HepG2 (cell line): ENCODE results near the gene VWCE. TPM values are rescaled to one million over a fixed set of nuclear protein-coding genes. Genes with fewer than 3 reads are reported as not detected.

ENCODE experiments used
- ETV6 ChIP-seq: sonication (generic); formaldehyde crosslinking; conservative IDR thresholded peaks from 2 replicates; pipeline ENCODE4 v1.4.0; 2020; ENCODE audit warnings: missing genetic modification reagents
- JDP2 ChIP-seq: sonication (generic); formaldehyde crosslinking; IDR thresholded peaks from 2 replicates; pipeline ENCODE4 v1.8.1; 2022; ENCODE audit warnings: missing genetic modification reagents, borderline replicate concordance
- KAT2B ChIP-seq: fragments of 150-350 bp; IDR thresholded peaks from 2 replicates; pipeline ENCODE4 v1.6.1; 2014; ENCODE audit warnings: low read depth, low read length, borderline replicate concordance
- KDM4B ChIP-seq: sonication (generic); formaldehyde crosslinking; IDR thresholded peaks from 2 replicates; pipeline ENCODE4 v1.4.0; 2020; ENCODE audit warnings: missing genetic modification reagents
- SAFB2 ChIP-seq: sonication (generic); formaldehyde crosslinking; IDR thresholded peaks from 2 replicates; pipeline ENCODE4 v1.5.1; 2020; ENCODE audit warnings: missing genetic modification reagents, low read depth, mild to moderate bottlenecking, borderline replicate concordance
- THAP9 ChIP-seq: sonication (generic); formaldehyde crosslinking; IDR thresholded peaks from 2 replicates; pipeline ENCODE4; 2020; ENCODE audit warnings: missing genetic modification reagents, mild to moderate bottlenecking, borderline replicate concordance
- XRCC5 ChIP-seq: fragments of 200-400 bp; formaldehyde crosslinking; optimal IDR thresholded peaks from 2 replicates; pipeline ENCODE3; 2017; ENCODE audit warnings: mild to moderate bottlenecking, low read length
- ZBTB7A ChIP-seq: sonication (generic); formaldehyde crosslinking; IDR thresholded peaks from 2 replicates; pipeline ENCODE4 v1.8.0; 2022; ENCODE audit warnings: mild to moderate bottlenecking, missing genetic modification reagents
- ZFX ChIP-seq: sonication (generic); formaldehyde crosslinking; IDR thresholded peaks from 2 replicates; pipeline ENCODE4 v1.4.0; 2020; ENCODE audit warnings: mild to moderate bottlenecking, low read depth, missing genetic modification reagents, moderate library complexity
- ZNF552 ChIP-seq: sonication (generic); formaldehyde crosslinking; IDR thresholded peaks from 2 replicates; pipeline ENCODE4 v1.9.0; 2022; ENCODE audit warnings: missing genetic modification reagents, mild to moderate bottlenecking, borderline replicate concordance
- ZNF772 ChIP-seq: sonication (generic); formaldehyde crosslinking; IDR thresholded peaks from 2 replicates; pipeline ENCODE4 v1.5.0; 2020; ENCODE audit warnings: mild to moderate bottlenecking, missing genetic modification reagents
- ZNF839 ChIP-seq: sonication (generic); formaldehyde crosslinking; IDR thresholded peaks from 2 replicates; pipeline ENCODE4 v1.4.0; 2020; ENCODE audit warnings: missing genetic modification reagents, mild to moderate bottlenecking, borderline replicate concordance
- polyA plus RNA-seq, 8 experiments: library from polyadenylated mRNA; depleted of rRNA in 3 of 8; stranded (reverse) in 7 of 8; unstranded in 1 of 8; fragments of >200 nt; fragmentation: Illumina TruSeq in 4 of 8; extraction: Trizol in 4 of 8; gene quantifications; 2 replicates each; pipeline versions ENCODE4 v1.2.1 to v1.2.3, GENCODE V29; 2011 to 2016; ENCODE audit warnings: low read depth in 4 of 8, missing spikeins in 1 of 8, mixed read lengths in 1 of 8; ENCODE audit not compliant: insufficient read depth in 1 of 8
- total RNA-seq, 5 experiments: library from RNA; depleted of rRNA; stranded (reverse); fragments of >200 nt; fragmentation: Illumina TruSeq; extraction: Trizol; gene quantifications; 2 replicates each; pipeline ENCODE4 v1.2.3, GENCODE V29; 2016; ENCODE audit warnings: low read depth in 1 of 5
- TF ChIP-seq, protein P1 (sequence below): sonication (generic); formaldehyde crosslinking; IDR thresholded peaks from 2 replicates; pipeline ENCODE4 v1.4.0; 2020; ENCODE audit warnings: missing genetic modification reagents
- TF ChIP-seq, protein P2 (sequence below): sonication (generic); formaldehyde crosslinking; IDR thresholded peaks from 2 replicates; pipeline ENCODE4 v1.4.0; 2020; ENCODE audit warnings: missing genetic modification reagents

The VWCE gene
- total and polyA plus RNA-seq, 2 of the 13 experiments (the other 11 are each of a cell fraction or from before 2014, with no cell fraction given), result 27.6 to 58.3 TPM

DNA sequence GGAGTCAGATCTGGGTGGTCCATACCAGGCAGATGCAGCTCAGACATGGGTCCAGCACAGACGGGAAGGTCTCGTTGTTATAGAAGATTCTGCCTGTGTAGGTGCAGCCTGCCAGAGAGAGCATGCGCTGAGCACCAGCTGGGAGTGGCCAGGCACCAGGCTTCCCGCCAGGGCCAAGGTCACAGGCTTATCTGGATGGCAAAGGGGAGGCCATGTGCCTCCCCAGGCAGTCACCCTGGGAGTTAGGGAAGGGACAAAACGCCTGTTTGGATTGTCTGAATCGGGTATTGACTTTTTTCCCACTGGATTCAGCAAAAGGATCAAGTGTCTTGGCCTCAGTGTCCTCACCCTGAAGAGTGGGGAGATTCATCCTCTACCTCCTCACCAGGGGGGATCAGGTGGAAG lies 27.7 kb downstream of the VWCE start (continued):
- peak; percentile 38; the same call in 1 of the 2 replicates for TF ChIP-seq THAP9
- no peak for TF ChIP-seq ZNF839 (CRISPR knock-in tag)
- no peak for TF ChIP-seq KAT2B
- TF ChIP-seq XRCC5, result no peak
- 0 out of 2 replicates have a peak, but pooled peaks have one; percentile 28 for TF ChIP-seq SAFB2
- no peak for TF ChIP-seq ZNF552 (CRISPR knock-in tag)
- TF ChIP-seq ZFX (CRISPR knock-in tag), result peak; percentile 53; the same call in 1 of the 2 replicates
- 0 out of 2 replicates have a peak, but pooled peaks have one; percentile 30 for TF ChIP-seq ZBTB7A
- TF ChIP-seq KDM4B (CRISPR knock-in tag), result no peak
- TF ChIP-seq, protein P1, sequence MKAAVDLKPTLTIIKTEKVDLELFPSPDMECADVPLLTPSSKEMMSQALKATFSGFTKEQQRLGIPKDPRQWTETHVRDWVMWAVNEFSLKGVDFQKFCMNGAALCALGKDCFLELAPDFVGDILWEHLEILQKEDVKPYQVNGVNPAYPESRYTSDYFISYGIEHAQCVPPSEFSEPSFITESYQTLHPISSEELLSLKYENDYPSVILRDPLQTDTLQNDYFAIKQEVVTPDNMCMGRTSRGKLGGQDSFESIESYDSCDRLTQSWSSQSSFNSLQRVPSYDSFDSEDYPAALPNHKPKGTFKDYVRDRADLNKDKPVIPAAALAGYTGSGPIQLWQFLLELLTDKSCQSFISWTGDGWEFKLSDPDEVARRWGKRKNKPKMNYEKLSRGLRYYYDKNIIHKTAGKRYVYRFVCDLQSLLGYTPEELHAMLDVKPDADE, result no peak
- peak; percentile 54; the same call in 1 of the 2 replicates for TF ChIP-seq ZNF772 (CRISPR knock-in tag)
- TF ChIP-seq ETV6 (CRISPR knock-in tag), result no peak
- no peak for TF ChIP-seq JDP2
- TF ChIP-seq, protein P2, sequence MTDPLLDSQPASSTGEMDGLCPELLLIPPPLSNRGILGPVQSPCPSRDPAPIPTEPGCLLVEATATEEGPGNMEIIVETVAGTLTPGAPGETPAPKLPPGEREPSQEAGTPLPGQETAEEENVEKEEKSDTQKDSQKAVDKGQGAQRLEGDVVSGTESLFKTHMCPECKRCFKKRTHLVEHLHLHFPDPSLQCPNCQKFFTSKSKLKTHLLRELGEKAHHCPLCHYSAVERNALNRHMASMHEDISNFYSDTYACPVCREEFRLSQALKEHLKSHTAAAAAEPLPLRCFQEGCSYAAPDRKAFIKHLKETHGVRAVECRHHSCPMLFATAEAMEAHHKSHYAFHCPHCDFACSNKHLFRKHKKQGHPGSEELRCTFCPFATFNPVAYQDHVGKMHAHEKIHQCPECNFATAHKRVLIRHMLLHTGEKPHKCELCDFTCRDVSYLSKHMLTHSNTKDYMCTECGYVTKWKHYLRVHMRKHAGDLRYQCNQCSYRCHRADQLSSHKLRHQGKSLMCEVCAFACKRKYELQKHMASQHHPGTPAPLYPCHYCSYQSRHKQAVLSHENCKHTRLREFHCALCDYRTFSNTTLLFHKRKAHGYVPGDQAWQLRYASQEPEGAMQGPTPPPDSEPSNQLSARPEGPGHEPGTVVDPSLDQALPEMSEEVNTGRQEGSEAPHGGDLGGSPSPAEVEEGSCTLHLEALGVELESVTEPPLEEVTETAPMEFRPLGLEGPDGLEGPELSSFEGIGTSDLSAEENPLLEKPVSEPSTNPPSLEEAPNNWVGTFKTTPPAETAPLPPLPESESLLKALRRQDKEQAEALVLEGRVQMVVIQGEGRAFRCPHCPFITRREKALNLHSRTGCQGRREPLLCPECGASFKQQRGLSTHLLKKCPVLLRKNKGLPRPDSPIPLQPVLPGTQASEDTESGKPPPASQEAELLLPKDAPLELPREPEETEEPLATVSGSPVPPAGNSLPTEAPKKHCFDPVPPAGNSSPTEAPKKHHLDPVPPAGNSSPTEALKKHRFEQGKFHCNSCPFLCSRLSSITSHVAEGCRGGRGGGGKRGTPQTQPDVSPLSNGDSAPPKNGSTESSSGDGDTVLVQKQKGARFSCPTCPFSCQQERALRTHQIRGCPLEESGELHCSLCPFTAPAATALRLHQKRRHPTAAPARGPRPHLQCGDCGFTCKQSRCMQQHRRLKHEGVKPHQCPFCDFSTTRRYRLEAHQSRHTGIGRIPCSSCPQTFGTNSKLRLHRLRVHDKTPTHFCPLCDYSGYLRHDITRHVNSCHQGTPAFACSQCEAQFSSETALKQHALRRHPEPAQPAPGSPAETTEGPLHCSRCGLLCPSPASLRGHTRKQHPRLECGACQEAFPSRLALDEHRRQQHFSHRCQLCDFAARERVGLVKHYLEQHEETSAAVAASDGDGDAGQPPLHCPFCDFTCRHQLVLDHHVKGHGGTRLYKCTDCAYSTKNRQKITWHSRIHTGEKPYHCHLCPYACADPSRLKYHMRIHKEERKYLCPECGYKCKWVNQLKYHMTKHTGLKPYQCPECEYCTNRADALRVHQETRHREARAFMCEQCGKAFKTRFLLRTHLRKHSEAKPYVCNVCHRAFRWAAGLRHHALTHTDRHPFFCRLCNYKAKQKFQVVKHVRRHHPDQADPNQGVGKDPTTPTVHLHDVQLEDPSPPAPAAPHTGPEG (CRISPR knock-in tag), result no peak
